SK-N-MC (cell line): ENCODE measurements around the gene IZUMO4.

ENCODE experiments used
- DNase-seq: peaks from one replicate; pipeline ENCODE4 v3.0.0-alpha.2; 2011; ENCODE audit warnings: low read depth, low spot score
- H3K27ac ChIP-seq: fragments of 200-600 bp; sonication (generic); 2 replicates; pipeline ENCODE4 v1.5.1; 2016; ENCODE audit warnings: mixed run types
- H3K36me3 ChIP-seq: fragments of 200-600 bp; sonication (generic); 2 replicates; pipeline ENCODE4 v1.6.1; 2017; ENCODE audit warnings: antibody characterized with exemption, low read length, mixed read lengths; ENCODE audit not compliant: insufficient read depth
- H3K4me3 ChIP-seq: fragments of 200-600 bp; sonication (generic); 2 replicates; pipeline ENCODE4 v1.5.1; 2016
- H3K9ac ChIP-seq: fragments of 200-600 bp; sonication (generic); 2 replicates; pipeline ENCODE4 v1.8.0; 2017; ENCODE audit warnings: mixed run types, mixed read lengths; ENCODE audit not compliant: insufficient read length
- H3K9me3 ChIP-seq: fragments of 200-600 bp; sonication (generic); 2 replicates; pipeline ENCODE4 v1.6.1; 2017; ENCODE audit warnings: low read depth, mild to moderate bottlenecking, antibody characterized with exemption, low read length, moderate library complexity, mixed read lengths
- EZH2 ChIP-seq: fragments of 200-600 bp; sonication (generic); IDR thresholded peaks from one replicate; pipeline ENCODE4 v1.6.1; 2017; ENCODE audit warnings: antibody characterized with exemption
- FOXP2 ChIP-seq: optimal IDR thresholded peaks from 2 replicates; pipeline ENCODE3; 2011; ENCODE audit warnings: mild to moderate bottlenecking, moderate library complexity; ENCODE audit not compliant: insufficient read depth; ENCODE audit errors: extremely low read length, control extremely low read depth
- POLR2AphosphoS5 ChIP-seq: IDR thresholded peaks from 2 replicates; pipeline ENCODE4 v1.6.1; 2012; ENCODE audit warnings: mild to moderate bottlenecking, low read depth, low read length, borderline replicate concordance

Gene IZUMO4

GRCh38 chr19:2114218-2114617 lies 17.5 kb downstream of the IZUMO4 start:
- no peak for TF ChIP-seq EZH2
- no peak for TF ChIP-seq POLR2AphosphoS5
- no peak for TF ChIP-seq FOXP2
- Histone ChIP-seq H3K4me3 (no peak overlapping the region), H3K36me3 (peaks cover 84% of the 10 kb centered on the region; the same call in 1 of the 2 replicates), H3K9ac (no peak overlapping the region), H3K27ac (no peak overlapping the region), H3K9me3 (no peaks in the 10 kb centered on the region)
- DNase-seq, result no peak

- Histone ChIP-seq H3K9ac (no peak overlapping the region), H3K9me3 (no peaks in the 10 kb centered on the region), H3K36me3 (peaks cover 78% of the 10 kb centered on the region; the same call in 1 of the 2 replicates), H3K4me3 (no peak overlapping the region), H3K27ac (no peak overlapping the region)
- DNase-seq, result no peak
- TF ChIP-seq POLR2AphosphoS5 (no peak), EZH2 (no peak), FOXP2 (no peak)
Measured at GRCh38 chr19:2114821-2115220, 18.1 kb downstream of the IZUMO4 start.

- DNase-seq, result no peak
- Histone ChIP-seq H3K27ac (no peak overlapping the region), H3K36me3 (peaks cover 79% of the 10 kb centered on the region; the same call in 1 of the 2 replicates), H3K4me3 (no peak overlapping the region), H3K9ac (no peak overlapping the region), H3K9me3 (no peaks in the 10 kb centered on the region)
- no peak for TF ChIP-seq POLR2AphosphoS5
- no peak for TF ChIP-seq FOXP2
- TF ChIP-seq EZH2, result no peak
Measured at GRCh38 chr19:2115324-2115723, 18.6 kb downstream of the IZUMO4 start.

GRCh38 chr19:2115911-2116426 lies 19.3 kb downstream of the IZUMO4 start:
- Histone ChIP-seq H3K36me3 (peaks cover 81% of the 10 kb centered on the region; the same call in 1 of the 2 replicates), H3K27ac (no peak overlapping the region)

GRCh38 chr19:2116507-2116906 lies 19.8 kb downstream of the IZUMO4 start:
- no peak overlapping the region for H3K9ac ChIP-seq
- peaks cover 81% of the 10 kb centered on the region; the same call in 1 of the 2 replicates for H3K36me3 ChIP-seq
- H3K9me3 ChIP-seq, result no peaks in the 10 kb centered on the region
- no peak for DNase-seq
- no peak overlapping the region for H3K4me3 ChIP-seq
- TF ChIP-seq FOXP2, result no peak
- no peak for TF ChIP-seq EZH2
- TF ChIP-seq POLR2AphosphoS5, result no peak
- no peak overlapping the region for H3K27ac ChIP-seq

More at GRCh38 chr19:2115911-2116426, 19.3 kb downstream of the IZUMO4 start:
- no peak for DNase-seq
- H3K9me3 ChIP-seq, result no peaks in the 10 kb centered on the region
- no peak overlapping the region for H3K9ac ChIP-seq
- TF ChIP-seq EZH2 (no peak), FOXP2 (no peak), POLR2AphosphoS5 (no peak)
- H3K4me3 ChIP-seq, result no peak overlapping the region

GRCh38 chr19:2117215-2117960 lies 20.7 kb downstream of the IZUMO4 start:
- Histone ChIP-seq H3K36me3 (peaks cover 81% of the 10 kb centered on the region; the same call in 1 of the 2 replicates), H3K27ac (no peak overlapping the region)
- no peak for DNase-seq

GRCh38 chr19:2118438-2118837 lies 21.7 kb downstream of the IZUMO4 start:
- Histone ChIP-seq H3K9me3 (no peaks in the 10 kb centered on the region), H3K4me3 (no peak overlapping the region), H3K9ac (no peak overlapping the region), H3K36me3 (peaks cover 85% of the 10 kb centered on the region; the same call in 1 of the 2 replicates), H3K27ac (no peak overlapping the region)
- DNase-seq, result no peak
- no peak for TF ChIP-seq POLR2AphosphoS5
- TF ChIP-seq EZH2, result no peak
- TF ChIP-seq FOXP2, result no peak

More at GRCh38 chr19:2117215-2117960, 20.7 kb downstream of the IZUMO4 start:
- Histone ChIP-seq H3K9me3 (no peaks in the 10 kb centered on the region), H3K4me3 (no peak overlapping the region), H3K9ac (no peak overlapping the region)
- no peak for TF ChIP-seq FOXP2
- no peak for TF ChIP-seq POLR2AphosphoS5
- TF ChIP-seq EZH2, result no peak

GRCh38 chr19:2119921-2120785 lies 23.4 kb downstream of the IZUMO4 start:
- no peaks in the 10 kb centered on the region for H3K9me3 ChIP-seq
- peaks cover 78% of the 10 kb centered on the region; the same call in 1 of the 2 replicates for H3K36me3 ChIP-seq
- H3K9ac ChIP-seq, result no peak overlapping the region
- no peak for TF ChIP-seq POLR2AphosphoS5
- TF ChIP-seq FOXP2, result no peak
- no peak for TF ChIP-seq EZH2
- H3K4me3 ChIP-seq, result no peak overlapping the region
- H3K27ac ChIP-seq, result no peak overlapping the region
- DNase-seq, result no peak
